Adipose tissue (tissue), 3 donors: ENCODE data around the gene LIME1. TPM values are rescaled to one million over a fixed set of nuclear protein-coding genes. Genes with fewer than 3 reads are reported as not detected.

Experiments
- H3K27ac ChIP-seq: one replicate; pipeline ENCODE4 v1.5.1; 2013; ENCODE audit warnings: low read depth, low read length
- WGBS, 3 donors: extraction: QIAGEN DNeasy Blood & Tissue Kit; methylation state at CpG; one replicate each; pipeline ENCODE4 v1.1.7; 2013; 5-methylcytosine and 5-hydroxymethylcytosine counted together
- polyA plus RNA-seq, 3 donors: library from polyadenylated mRNA; stranded (reverse); fragments of 200-250 nt; gene quantifications; one replicate each; pipeline ENCODE4 v1.2.3, GENCODE V29; 2013
- donor health status: healthy with polysubstance abuse.
- donor health status: Bipolar disorder and iron deficiency.
- donor health status: healthy.

LIME1 gene, protein sequence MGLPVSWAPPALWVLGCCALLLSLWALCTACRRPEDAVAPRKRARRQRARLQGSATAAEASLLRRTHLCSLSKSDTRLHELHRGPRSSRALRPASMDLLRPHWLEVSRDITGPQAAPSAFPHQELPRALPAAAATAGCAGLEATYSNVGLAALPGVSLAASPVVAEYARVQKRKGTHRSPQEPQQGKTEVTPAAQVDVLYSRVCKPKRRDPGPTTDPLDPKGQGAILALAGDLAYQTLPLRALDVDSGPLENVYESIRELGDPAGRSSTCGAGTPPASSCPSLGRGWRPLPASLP
- 10 to 100 TPM in 2 of 3 donors, 1 to 10 TPM in 1; 5.2 to 16.7 (median 10.7) TPM for polyA plus RNA-seq

DNA sequence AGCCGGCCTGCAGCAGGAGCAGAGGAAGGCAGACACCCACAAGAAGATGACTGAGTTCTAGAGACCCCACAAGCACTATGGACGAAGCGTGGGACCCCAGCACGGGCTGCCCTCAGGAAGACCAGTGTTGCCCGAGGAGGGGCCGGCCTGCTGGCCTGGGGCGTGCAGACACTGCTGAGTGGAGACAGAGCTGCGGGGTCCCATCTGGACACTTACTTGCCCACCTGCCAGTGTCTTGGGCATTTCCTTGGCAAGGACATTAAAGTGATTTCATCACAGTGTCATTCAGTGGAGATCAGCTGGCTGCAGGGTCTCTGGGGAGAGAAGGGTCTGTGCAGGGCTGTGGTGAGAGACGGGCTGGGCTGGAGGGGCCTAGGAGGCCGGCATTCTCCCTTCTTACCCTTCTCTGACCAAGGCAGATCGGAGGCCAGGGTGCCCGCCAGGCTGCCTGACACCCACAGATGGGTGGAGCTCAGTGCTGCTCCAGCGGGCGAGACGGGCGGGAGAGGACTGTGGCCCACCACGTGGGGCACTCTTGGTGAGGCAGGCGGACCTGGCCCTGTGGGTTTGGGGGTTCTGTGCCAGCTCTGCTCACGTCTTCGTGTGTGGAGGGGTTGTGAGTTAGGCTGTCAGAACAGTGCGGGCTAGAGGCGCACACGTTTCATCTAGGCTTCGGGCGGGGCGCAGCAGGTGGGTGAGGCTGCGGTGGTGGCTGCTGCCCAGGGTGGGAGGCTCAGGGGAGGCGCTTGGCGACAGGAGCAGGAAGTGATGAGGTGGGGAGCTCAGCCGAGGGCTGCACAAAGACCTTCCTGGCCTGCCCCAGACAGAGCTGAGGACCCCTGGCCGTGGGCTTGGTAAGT lies at the start of gene LIME1:
TSS of gene LIME1 (plus strand) at position 806 of the 860 bp plus-strand sequence. CDS start 886 bp downstream, outside the sequence.
- no peak within 1 kb of the TSS for H3K27ac ChIP-seq
- WGBS, 3 donors: 69 to 88% (median 74%) methylated on average over 31 of the region's 31 CpGs

DNA sequence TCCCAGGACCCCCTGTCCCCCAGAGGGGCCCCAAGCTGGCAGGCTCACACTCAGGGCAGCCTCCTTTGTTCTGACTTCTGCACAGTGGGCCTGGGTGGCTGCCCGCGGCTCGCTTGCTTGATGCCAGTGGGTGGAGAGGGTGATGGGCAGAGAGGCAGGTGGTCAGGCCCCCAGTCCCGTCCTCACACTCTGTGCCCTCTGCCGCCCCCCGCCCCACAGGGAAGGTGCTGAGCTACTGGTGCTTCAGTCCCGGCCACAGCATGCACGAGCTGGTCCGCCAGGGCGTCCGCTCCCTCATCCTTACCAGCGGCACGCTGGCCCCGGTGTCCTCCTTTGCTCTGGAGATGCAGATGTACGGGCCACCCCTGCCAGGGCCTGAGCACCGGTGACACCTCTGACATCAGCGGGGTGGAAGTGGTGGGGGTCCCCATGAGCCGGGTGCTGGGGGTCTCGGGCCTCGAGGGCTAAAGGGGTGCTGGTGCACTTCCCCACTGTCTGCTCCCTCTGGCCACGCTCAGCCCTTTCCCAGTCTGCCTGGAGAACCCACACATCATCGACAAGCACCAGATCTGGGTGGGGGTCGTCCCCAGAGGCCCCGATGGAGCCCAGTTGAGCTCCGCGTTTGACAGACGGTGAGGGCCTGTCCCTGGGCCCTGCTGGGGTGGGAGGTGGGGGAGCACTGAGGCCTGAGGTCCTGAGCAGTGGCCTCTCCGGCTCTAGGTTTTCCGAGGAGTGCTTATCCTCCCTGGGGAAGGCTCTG lies 48.9 kb upstream of the LIME1 start:
- H3K27ac ChIP-seq: peak overlapping the region; percentile 95
- WGBS, 3 donors: 84 to 90% (median 86%) methylated on average over 26 to 29 of the region's 29 CpGs

DNA sequence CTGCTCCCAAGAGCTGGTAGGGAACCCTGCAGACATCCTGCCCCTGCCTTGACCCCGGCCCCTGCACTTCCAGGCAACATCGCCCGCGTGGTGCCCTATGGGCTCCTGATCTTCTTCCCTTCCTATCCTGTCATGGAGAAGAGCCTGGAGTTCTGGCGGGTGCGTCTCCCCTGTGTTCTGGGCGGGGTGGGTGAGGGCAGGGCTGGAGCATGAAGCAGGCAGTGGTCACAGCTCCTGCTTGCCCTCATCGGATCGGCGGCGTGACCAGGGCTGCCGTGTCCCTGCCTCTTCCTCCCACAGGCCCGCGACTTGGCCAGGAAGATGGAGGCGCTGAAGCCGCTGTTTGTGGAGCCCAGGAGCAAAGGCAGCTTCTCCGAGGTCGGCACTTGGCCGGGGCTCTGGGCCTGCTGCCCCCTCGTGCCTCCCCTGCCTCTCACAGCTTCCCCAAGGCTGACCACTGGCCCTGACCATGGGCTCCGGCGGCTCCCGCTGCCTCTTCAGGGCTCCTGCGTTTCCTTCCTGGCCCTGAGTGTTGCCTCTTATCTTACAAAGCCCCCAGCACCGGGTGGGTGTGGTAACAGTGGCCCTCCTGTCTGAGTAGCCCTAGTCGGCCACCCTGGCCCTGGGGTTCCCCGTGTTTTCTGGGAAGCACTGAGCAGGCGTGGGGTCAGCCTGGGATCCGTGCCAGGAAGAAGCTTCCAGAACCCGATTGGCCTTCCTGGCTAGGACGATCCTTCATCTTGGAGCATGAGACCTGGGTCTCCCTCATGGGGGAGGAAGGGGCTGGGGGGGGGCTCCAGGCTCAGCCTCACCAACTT lies 48.0 kb upstream of the LIME1 start:
- 67 to 78% (median 68%) methylated on average over 31 of the region's 31 CpGs for whole genome bisulfite sequencing, 3 donors
- H3K27ac ChIP-seq: peak overlapping the region; percentile 95

DNA sequence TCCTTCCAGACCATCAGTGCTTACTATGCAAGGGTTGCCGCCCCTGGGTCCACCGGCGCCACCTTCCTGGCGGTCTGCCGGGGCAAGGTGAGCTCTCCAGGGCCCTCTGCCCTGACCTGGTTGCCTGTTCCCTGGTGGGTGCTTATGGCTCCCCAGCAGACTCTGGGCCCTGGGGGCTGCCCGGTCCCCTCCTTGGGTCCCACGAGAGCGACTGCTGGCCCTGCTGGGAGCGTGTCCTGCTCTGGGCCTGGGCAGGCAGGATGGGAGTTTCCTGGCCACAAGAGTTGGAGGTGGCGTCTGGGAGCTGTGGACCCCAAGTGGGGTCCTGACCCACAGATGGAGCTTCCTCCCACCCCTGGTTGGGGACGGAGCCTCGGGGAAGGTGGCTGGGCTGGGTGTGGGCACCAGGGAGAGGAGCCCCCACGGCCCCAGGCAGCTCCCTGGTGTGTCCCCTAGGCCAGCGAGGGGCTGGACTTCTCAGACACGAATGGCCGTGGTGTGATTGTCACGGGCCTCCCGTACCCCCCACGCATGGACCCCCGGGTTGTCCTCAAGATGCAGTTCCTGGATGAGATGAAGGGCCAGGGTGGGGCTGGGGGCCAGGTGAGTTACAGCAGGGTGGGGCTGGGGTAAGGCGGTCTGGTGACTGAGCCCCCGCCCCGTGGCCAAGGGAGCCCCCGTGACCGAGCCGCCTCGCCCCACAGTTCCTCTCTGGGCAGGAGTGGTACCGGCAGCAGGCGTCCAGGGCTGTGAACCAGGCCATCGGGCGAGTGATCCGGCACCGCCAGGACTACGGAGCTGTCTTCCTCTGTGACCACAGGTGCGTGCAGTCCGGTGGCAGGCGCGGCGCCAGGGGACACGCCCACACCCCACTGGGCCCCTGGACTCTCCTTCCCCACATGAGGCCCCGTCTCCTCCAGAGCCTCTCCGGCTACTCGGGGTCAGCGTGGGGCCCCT lies 47.1 kb upstream of the LIME1 start:
- no peak overlapping the region for H3K27ac ChIP-seq
- 90 to 92% (median 92%) methylated on average over 44 of the region's 44 CpGs for WGBS, 3 donors

DNA sequence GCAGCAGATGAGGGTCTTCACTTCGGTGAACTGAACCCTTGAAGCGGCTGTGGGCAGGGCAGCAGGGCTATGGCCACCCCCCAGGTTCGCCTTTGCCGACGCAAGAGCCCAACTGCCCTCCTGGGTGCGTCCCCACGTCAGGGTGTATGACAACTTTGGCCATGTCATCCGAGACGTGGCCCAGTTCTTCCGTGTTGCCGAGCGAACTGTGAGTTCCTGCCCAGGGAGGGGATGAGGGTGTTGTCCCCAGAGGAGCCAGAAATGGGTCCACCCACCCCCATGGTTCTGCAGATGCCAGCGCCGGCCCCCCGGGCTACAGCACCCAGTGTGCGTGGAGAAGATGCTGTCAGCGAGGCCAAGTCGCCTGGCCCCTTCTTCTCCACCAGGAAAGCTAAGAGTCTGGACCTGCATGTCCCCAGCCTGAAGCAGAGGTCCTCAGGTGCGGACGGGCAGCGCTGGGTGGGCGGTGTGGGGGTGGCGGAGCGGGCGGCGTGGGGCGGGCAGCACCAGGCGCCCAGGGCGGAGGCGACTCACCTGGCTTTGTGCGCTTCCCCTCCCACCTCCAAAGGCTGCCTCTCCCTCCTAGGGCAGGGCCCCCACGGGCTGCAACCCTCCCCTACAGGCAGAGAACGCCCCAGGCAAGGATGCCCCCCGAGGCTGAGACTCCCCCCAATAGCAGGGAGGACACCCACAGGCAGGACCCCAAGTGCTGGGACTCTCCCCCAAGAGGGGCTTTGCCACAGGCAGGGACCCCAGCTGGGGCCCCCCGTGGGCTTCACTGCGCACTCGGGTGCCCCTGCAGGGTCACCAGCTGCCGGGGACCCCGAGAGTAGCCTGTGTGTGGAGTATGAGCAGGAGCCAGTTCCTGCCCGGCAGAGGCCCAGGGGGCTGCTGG lies 46.2 kb upstream of the LIME1 start:
- WGBS, 3 donors: 90 to 92% (median 90%) methylated on average over 38 to 40 of the region's 40 CpGs
- H3K27ac ChIP-seq: no peak overlapping the region

DNA sequence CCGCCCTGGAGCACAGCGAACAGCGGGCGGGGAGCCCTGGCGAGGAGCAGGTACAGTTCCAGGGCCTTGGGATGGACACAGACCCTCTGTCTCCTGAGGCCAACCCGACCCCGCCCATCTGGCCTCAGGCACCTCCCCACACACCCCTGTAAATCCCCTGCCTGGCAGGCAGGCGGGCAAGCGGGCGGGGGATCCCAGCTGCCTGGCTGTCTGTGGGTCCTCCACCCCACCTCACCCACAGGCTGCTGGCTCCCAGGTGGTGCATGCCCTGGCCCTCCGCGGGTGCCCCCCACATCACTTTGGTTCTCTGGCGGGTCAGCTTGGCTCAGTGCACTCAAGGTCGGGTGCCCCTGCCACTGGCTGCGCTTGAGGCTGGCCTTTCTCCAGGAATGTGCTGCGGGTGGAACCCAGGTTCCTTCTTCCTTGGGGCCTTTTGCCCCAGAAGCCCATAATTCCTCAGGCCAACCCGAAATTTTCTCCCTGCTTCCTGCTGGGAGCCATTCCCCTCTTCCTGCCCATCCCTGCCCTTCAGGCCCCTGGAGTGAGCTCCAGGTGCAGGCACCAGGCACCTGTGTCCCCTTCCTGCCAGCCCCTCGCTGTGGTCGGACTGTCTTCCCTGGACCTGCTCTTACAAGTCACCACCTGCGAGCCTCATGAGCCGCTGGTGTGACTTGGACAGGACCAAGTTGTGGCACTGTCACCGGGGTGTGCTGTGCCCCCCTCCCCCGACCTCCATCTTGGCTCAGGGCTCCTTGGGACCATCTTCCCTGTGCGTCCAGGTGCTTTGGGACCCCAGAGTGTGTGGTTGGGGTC lies 45.4 kb upstream of the LIME1 start:
- 79 to 84% (median 84%) methylated on average over 24 of the region's 24 CpGs for WGBS, 3 donors
- no peak overlapping the region for H3K27ac ChIP-seq

DNA sequence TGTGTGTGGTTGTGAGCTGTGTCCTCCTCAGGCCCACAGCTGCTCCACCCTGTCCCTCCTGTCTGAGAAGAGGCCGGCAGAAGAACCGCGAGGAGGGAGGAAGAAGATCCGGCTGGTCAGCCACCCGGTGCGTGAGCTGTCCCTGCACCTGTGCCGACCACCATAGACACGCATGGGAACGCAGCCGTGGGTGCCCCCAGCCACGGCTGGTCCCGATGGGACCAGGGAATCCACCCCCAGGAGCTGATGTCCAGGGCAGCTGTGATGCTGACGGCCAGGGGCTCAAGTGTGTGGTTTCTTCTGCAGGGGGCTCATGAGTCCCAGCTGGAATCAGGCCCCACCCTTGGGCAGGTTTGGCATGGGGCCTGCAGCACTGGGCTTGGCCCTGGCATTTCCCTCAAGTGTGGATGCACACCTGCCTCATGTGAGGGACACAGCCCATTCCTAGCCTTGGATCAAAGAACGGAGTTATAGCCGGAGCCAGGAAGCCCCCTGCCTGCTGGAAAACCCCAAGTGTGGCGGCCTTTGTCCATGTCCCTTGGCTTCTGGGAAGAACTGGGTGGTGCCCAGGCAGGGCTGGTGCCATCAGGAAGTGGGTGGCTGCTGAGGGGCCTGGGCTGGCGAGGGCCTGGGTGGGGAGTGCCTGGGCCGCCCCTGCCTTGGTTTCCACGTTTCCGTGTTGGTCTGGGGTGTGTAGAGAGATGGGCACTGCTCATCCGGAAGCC lies 44.6 kb upstream of the LIME1 start:
- no peak overlapping the region for H3K27ac ChIP-seq
- 80 to 89% (median 80%) methylated on average over 10 to 21 of the region's 21 CpGs for WGBS, 3 donors

DNA sequence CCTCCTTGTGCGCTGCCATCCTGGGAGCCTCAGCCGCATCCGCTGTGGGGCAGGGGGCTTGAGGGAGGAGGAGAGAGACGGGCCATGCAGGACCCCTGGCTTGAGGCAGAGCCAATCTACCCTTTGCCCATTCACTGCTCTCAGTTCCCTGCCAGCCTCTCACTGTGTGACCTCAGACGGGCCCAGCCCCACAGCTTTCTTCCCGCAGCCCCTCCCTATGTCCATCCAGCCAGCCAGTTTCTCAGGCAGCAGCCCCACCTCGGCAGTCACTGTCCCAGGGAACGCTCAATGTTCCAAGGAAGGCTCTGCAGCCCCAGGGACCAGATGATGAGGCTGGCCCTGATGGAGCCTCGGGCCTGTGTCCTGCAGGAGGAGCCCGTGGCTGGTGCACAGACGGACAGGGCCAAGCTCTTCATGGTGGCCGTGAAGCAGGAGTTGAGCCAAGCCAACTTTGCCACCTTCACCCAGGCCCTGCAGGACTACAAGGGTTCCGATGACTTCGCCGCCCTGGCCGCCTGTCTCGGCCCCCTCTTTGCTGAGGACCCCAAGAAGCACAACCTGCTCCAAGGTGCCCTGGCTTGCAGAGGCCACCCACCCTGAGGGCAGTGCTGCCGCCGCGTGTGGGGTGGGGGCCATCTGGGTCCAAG lies 43.9 kb upstream of the LIME1 start:
- no peak overlapping the region for H3K27ac ChIP-seq
- WGBS, 3 donors: 69 to 81% (median 69%) methylated on average over 17 to 20 of the region's 20 CpGs

DNA sequence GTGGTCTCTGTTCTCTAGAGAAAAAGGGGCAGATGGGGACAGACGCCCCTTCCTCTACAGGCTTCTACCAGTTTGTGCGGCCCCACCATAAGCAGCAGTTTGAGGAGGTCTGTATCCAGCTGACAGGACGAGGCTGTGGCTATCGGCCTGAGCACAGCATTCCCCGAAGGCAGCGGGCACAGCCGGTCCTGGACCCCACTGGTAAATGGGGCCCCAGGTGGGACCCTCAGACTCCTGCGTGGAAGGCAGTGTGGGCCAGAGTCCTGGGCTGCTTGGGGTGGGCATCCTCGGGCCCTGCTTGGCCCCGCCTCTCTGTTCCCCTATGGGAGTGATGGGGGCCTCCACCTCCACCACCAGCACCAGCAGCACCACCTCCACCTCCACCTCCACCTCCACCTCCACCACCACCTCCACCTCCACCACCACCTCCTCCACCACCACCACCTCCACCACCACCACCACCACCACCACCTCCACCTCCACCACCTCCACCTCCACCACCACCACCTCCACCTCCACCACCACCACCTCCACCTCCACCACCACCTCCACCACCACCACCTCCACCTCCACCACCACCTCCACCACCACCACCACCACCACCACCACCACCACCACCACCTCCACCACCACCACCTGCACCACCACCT lies 43.3 kb upstream of the LIME1 start:
- WGBS, 3 donors: 88 to 90% (median 89%) methylated on average over 8 to 10 of the region's 10 CpGs
- no peak overlapping the region for H3K27ac ChIP-seq

DNA sequence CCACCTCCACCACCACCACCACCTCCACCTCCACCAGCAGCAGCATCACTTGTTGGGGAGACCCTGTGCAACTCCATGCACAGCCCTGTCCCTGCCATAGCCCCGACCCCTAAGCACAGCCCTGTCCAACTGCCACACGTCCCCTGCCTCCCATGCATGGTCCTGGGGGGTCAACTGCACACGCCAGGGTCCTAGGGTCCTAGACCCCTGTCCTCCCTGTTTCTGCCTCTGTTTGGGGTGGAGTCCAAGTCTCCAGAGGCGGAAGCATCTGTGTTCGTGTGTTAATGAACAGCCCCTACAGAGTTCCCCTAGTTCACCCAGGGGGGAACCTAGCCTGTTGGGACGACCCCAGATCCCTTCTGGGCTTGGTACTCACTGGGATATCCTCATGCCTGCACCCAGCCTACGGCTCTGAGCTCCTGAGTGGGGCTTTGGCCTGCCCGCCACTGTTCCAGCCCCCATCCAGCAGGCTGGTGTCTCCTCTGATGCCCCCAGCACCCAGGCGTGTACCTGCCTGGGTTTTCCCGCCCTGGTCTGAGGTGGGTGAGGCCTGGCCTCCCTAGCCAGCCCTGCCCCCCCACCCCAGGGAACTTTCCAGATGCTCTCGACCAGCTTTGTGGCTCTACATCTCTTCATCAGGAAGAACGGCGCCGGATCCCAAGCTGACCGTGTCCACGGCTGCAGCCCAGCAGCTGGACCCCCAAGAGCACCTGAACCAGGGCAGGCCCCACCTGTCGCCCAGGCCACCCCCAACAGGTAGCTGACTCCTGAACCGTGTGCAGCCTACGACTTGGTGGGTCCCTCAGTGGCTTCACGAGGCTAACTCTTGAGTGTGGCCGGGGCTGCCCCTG lies 42.5 kb upstream of the LIME1 start:
- WGBS, 3 donors: 88 to 98% (median 94%) methylated on average over 20 to 21 of the region's 21 CpGs
- no peak overlapping the region for H3K27ac ChIP-seq

DNA sequence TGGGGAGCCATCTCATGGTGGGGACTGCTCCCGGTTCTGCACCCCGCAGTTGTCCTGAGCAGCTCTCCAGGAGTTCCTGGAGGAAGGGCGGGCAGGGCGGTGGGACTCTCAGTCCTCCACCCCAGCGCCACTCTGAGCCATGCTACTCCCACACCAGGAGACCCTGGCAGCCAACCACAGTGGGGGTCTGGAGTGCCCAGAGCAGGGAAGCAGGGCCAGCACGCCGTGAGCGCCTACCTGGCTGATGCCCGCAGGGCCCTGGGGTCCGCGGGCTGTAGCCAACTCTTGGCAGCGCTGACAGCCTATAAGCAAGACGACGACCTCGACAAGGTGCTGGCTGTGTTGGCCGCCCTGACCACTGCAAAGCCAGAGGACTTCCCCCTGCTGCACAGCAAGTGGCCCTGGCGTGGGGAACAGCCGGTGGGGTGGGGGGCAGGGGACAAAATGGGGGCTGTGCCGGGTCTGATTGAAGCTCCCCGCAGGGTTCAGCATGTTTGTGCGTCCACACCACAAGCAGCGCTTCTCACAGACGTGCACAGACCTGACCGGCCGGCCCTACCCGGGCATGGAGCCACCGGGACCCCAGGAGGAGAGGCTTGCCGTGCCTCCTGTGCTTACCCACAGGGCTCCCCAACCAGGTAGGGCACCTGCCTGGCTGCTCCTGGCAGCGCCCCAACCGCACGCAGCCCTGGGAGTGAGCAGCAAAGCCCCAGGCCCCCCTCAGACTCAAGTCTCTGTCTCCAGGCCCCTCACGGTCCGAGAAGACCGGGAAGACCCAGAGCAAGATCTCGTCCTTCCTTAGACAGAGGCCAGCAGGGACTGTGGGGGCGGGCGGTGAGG lies 41.7 kb upstream of the LIME1 start:
- no peak overlapping the region for H3K27ac ChIP-seq
- 90 to 94% (median 94%) methylated on average over 37 of the region's 37 CpGs for WGBS, 3 donors
